GM12873 (cell line): Measurements from ENCODE around the gene PDGFD.

Experiments
- CTCF ChIP-seq: IDR thresholded peaks from 2 replicates; pipeline ENCODE4 v1.5.1; 2012; ENCODE audit warnings: low read depth, mild to moderate bottlenecking, moderate library complexity, low read length, control low read depth; ENCODE audit not compliant: insufficient read depth; ENCODE audit errors: missing control alignments

Gene PDGFD

DNA sequence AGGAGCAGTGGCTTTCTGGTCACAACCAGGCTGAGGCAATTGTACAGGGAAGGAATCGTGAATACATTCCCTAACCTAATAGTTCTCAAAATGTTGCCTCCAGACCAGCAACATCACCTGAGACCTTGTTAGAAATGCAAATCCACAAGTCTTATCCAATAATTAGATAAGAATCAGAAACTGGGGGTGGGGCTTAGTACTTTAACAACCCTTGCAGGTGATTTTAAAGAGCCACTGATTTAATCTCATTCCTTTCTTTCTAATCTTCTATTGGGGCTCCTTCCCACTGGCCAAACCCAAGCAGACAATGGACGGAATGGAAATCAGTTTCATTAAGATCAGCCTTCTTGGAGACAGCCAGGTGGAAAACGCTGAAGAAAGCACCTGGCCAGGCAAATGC, 269.9 kb downstream of the PDGFD start:
- TF ChIP-seq CTCF, result no peak

DNA sequence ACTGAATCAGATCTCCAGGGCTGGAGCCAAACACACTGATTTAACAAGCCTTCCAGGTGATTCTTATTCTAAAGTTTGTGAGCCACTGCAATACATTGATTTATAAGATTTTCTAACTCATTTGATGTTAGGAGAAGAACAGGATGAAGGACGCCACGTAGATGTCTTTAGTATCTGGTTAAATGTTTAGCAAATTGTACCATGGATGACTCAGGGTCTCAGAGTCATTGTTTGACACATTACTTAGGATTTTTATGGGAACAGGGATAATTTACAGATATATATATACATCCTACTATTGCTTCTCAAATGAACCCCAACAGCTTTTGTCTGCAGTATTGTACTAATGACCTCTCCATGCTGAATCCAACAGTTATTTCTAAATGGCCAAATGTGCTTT, 270.6 kb downstream of the PDGFD start:
- TF ChIP-seq CTCF, result no peak

GRCh38 chr11:103892603-103893002, 271.3 kb downstream of the PDGFD start:
- no peak for TF ChIP-seq CTCF

GRCh38 chr11:103890654-103891053, 273.3 kb downstream of the PDGFD start:
- TF ChIP-seq CTCF, result no peak

DNA sequence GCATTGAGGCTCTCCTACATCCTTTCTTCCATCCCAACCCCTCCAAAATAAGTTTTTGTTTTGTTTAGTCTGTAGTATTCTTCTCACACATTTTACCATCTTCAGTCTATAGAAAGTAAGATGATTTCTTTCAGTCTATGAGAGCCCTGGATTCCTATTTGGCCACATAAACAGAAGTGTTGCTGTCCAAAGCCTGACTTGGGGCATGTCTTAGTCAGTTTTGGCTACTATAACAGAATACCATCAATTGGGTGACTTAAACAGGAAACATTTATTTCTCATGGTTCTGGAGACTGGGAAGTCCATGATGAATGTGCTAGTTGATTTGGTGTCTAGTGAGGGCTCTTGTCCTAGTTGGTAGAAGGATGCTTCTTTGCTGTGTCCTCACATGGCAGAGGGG, 274.3 kb downstream of the PDGFD start:
- TF ChIP-seq CTCF, result no peak

DNA sequence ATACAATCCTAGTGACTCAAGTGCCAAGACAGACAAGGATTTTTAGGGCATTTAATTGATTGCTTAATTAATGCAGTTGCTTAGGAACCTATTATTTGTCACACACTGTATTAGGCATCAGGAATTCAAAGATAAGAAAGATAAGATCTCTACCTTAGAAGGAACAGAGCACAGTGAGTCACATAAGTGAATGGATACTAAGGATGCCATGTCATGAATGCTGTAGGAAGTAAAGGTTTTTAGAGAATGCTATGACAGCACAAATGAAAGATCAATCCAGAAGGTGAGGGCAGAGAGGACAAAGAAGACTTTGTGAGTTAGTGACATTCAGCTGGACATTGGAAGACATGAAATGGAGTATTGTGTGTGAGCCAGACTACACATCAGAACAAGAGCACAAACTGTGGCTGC, 275.4 kb downstream of the PDGFD start:
- no peak for TF ChIP-seq CTCF

DNA sequence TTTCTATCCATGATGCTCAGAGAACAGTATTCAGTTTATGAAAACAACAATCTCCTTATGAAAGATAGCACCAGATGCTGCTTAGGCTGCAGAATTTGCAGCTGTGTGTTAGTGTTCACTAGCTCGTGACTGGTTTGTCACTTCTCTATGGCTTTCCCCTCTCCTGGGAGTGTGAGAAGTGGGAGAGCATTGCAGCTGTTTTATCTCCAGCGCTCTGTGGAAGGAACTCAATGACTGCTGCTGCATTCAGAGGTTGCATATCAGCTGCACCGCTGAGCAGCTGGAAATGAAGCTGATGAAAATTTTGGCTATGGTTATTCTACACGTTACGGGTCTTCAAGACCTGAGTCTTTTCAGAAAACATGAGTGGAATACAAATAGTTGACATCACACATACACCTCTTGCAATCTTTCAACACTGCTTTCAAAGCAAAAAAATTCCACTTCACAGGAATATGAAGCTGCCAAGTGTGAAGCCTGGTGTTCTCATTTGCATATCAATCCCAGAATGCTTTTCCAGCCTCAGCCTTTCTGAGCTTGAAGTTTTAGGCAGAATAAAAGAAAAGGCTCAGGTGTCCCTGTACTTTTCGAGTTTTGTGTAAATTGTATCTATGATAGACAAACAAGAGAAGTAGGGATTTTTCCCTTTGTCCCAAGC, 276.8 kb downstream of the PDGFD start:
- TF ChIP-seq CTCF, result no peak
